ENCODE results near the gene DCLK1.

GRCh38 chr13:35835989-35836388, 295.2 kb downstream of the DCLK1 start:
- TF ChIP-seq, protein P1, sequence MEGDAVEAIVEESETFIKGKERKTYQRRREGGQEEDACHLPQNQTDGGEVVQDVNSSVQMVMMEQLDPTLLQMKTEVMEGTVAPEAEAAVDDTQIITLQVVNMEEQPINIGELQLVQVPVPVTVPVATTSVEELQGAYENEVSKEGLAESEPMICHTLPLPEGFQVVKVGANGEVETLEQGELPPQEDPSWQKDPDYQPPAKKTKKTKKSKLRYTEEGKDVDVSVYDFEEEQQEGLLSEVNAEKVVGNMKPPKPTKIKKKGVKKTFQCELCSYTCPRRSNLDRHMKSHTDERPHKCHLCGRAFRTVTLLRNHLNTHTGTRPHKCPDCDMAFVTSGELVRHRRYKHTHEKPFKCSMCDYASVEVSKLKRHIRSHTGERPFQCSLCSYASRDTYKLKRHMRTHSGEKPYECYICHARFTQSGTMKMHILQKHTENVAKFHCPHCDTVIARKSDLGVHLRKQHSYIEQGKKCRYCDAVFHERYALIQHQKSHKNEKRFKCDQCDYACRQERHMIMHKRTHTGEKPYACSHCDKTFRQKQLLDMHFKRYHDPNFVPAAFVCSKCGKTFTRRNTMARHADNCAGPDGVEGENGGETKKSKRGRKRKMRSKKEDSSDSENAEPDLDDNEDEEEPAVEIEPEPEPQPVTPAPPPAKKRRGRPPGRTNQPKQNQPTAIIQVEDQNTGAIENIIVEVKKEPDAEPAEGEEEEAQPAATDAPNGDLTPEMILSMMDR (IDR thresholded peaks at IDR 0.05; ENCODE audit: insufficient read depth, low read length), result no peak
- TF ChIP-seq SPI1 (IDR thresholded peaks at IDR 0.05; ENCODE audit: borderline replicate concordance, low read depth) (no peak), POLR2AphosphoS5 (IDR thresholded peaks at IDR 0.05; ENCODE audit: low read depth) (no peak)
- TF ChIP-seq, protein P2, sequence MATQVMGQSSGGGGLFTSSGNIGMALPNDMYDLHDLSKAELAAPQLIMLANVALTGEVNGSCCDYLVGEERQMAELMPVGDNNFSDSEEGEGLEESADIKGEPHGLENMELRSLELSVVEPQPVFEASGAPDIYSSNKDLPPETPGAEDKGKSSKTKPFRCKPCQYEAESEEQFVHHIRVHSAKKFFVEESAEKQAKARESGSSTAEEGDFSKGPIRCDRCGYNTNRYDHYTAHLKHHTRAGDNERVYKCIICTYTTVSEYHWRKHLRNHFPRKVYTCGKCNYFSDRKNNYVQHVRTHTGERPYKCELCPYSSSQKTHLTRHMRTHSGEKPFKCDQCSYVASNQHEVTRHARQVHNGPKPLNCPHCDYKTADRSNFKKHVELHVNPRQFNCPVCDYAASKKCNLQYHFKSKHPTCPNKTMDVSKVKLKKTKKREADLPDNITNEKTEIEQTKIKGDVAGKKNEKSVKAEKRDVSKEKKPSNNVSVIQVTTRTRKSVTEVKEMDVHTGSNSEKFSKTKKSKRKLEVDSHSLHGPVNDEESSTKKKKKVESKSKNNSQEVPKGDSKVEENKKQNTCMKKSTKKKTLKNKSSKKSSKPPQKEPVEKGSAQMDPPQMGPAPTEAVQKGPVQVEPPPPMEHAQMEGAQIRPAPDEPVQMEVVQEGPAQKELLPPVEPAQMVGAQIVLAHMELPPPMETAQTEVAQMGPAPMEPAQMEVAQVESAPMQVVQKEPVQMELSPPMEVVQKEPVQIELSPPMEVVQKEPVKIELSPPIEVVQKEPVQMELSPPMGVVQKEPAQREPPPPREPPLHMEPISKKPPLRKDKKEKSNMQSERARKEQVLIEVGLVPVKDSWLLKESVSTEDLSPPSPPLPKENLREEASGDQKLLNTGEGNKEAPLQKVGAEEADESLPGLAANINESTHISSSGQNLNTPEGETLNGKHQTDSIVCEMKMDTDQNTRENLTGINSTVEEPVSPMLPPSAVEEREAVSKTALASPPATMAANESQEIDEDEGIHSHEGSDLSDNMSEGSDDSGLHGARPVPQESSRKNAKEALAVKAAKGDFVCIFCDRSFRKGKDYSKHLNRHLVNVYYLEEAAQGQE (IDR thresholded peaks at IDR 0.05; ENCODE audit: insufficient replicate concordance, low read depth), result no peak
